GM15510 (cell line): ENCODE data around the gene TBRG1.

Experiments used
- POLR2A ChIP-seq: IDR thresholded peaks from 3 replicates; pipeline ENCODE4 v1.6.1; 2011; ENCODE audit warnings: borderline replicate concordance; ENCODE audit not compliant: insufficient read length; ENCODE audit errors: extremely low read depth

TBRG1 gene

GRCh38 chr11:124605719-124606118, 16.9 kb upstream of the TBRG1 start:
- TF ChIP-seq POLR2A, result no peak

GRCh38 chr11:124608147-124608546, 14.5 kb upstream of the TBRG1 start:
- TF ChIP-seq POLR2A, result no peak

- no peak for TF ChIP-seq POLR2A
Measured at GRCh38 chr11:124610295-124610694, 12.4 kb upstream of the TBRG1 start.

GRCh38 chr11:124611064-124611463, 11.6 kb upstream of the TBRG1 start, which contains the start of gene PANX3:
Gene PANX3 (plus strand): TSS chr11:124611428. CDS start chr11:124611557, 129 bp downstream.
- no peak for TF ChIP-seq POLR2A

GRCh38 chr11:124612045-124612444, 10.6 kb upstream of the TBRG1 start:
- no peak for TF ChIP-seq POLR2A

- no peak for TF ChIP-seq POLR2A
Measured at GRCh38 chr11:124612567-124613246, 10.0 kb upstream of the TBRG1 start.

- no peak for TF ChIP-seq POLR2A
Measured at GRCh38 chr11:124618863-124619262, 3.8 kb upstream of the TBRG1 start.

- no peak for TF ChIP-seq POLR2A
Measured at GRCh38 chr11:124623861-124624525, 1.3 kb downstream of the TBRG1 start.

- no peak for TF ChIP-seq POLR2A
Measured at GRCh38 chr11:124625504-124626168, 3.0 kb downstream of the TBRG1 start.

GRCh38 chr11:124627546-124627945, 4.9 kb downstream of the TBRG1 start:
- no peak for TF ChIP-seq POLR2A

- no peak for TF ChIP-seq POLR2A
Measured at GRCh38 chr11:124629961-124630360, 7.3 kb downstream of the TBRG1 start.

- TF ChIP-seq POLR2A, result no peak
Measured at GRCh38 chr11:124633355-124633754, 10.7 kb downstream of the TBRG1 start.

GRCh38 chr11:124635932-124636331, 13.3 kb downstream of the TBRG1 start:
- no peak for TF ChIP-seq POLR2A

GRCh38 chr11:124638500-124638899, 15.8 kb downstream of the TBRG1 start:
- TF ChIP-seq POLR2A, result no peak

GRCh38 chr11:124639186-124639585, 16.5 kb downstream of the TBRG1 start:
- no peak for TF ChIP-seq POLR2A

GRCh38 chr11:124640666-124641065, 18.0 kb downstream of the TBRG1 start:
- TF ChIP-seq POLR2A, result no peak

- no peak for TF ChIP-seq POLR2A
Measured at GRCh38 chr11:124642628-124643027, 20.0 kb downstream of the TBRG1 start.
